HG02981 (cell line): ENCODE measurements around the gene WDR93.
"Not testable (repeated sequence)": the region's sequence is repeated elsewhere in the genome, so short reads cannot be mapped to it uniquely, and the experiment has no call there.

ENCODE experiments used
- ATAC-seq: cut with Tn5 transposase; IDR thresholded peaks from one replicate; pipeline ENCODE4 v1.9.1; 2021; ENCODE audit warnings: mild to moderate bottlenecking, moderate library complexity; ENCODE audit not compliant: unreplicated experiment

WDR93 gene

DNA sequence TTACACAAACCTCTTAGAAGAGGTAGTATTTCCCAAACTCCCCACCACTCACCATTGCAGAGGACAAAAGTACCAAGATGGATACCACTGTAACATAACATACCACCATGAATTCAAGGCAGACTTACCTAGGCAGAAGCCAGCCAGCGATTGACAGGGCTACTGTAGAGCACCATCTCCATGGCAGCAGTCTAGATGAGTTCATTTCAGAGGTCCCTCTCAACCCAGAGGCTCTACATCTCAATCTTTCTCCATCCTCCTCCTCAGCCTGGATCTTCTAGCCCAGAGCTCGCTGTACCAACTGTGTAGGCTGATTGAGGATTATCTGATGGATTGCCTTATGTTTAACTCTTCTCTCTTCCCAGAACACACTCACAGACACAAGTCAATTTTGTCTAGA, 9.5 kb upstream of the WDR93 start:
- no peak for ATAC-seq

DNA sequence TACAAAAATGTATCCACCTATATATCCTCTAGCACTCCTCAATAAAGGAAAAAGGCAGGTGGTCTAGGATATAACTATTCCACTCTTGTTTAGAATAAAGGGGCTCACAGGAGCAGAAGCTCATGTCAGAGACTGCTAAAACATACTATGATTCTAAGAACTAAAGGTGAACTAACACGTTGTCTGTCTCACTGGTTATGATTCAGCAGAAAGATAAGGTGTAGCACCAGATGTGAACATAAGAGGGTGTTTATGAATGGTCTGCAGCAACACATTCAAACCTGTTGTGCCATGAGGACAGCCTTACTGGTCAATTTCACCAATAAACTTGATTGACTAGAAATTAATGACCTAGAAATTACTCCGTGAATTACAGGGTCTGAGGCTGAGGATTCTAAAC, 4.6 kb upstream of the WDR93 start:
- ATAC-seq: no peak

- ATAC-seq: no peak
Observed at GRCh38 chr15:89686522-89686921, 4.1 kb upstream of the WDR93 start.

DNA sequence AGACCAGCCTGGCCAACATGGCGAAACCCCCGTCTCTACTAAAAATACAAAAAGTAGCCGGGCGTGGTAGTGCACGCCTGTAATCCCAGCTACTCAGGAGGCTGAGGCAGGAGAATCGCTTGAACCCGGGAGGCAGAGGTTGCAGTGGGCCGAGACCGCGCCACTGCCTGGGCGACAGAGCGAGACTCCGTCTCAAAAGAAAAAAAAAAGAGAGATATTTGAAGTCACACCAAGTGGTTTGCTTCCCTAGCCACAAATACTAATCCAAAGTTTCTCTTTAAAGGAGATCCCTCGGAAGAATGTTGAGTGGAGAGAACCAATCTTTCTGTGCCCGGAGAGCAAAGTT, 708 bp upstream of the WDR93 start:
- ATAC-seq: not testable (repeated sequence)

DNA sequence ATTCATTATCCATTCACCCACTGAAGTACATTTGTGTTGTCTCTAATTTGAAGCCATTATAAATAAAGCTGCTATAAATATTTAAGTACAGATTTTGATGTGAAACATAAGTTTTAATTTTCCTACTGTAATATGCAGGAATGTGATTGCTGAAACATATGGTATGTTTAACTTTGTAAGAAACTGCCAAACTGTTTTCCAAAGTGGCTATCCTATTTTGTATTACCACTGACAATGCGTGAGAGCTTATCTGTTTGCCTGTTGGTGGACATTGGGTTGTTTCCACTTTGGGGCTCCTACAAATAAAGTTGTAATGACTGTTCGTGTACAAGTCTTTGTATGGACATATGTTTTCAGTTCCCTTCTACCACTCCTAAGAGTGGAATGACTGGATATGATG, 2.5 kb downstream of the WDR93 start:
- no peak for ATAC-seq

- ATAC-seq: no peak
Observed at GRCh38 chr15:89693696-89694095, 3.1 kb downstream of the WDR93 start.

DNA sequence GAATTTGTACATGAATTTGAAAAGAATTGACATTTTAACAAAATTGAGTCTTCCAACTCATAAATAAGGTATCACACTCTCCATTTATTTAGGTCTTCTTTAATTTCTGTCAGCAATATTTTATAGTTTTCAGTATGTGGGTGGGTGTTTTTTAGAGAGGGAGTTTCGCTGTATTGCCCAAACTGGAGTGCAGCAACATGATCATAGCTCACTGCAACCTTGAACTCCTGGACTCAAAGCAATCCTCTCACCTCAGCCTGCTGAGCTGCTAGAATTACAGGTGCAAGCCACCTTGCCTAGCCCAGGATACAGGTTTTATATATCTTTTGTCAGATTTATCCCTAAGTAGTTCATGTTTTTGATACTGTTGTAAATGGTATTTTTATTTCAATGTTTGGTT, 4.6 kb downstream of the WDR93 start:
- ATAC-seq: no peak

GRCh38 chr15:89704411-89704810, 13.8 kb downstream of the WDR93 start:
- no peak for ATAC-seq

DNA sequence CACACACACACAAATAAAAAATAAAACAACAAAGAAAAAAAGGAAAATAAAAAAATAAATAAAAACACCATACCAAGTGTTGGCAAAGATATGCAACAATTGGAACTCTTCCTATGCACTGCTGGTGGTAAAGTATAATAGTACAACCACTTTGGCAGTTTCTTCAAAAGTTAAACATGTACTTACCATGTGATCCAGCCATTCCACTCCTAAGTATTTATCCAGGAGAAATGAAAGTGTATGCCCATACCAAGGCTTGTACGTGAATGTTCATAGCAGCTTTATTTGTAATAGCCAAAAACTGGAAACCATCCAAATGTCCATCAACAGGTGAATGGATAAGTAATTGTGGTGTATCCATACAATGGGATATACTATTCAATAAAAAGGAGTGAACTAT, 17.0 kb downstream of the WDR93 start:
- no peak for ATAC-seq

DNA sequence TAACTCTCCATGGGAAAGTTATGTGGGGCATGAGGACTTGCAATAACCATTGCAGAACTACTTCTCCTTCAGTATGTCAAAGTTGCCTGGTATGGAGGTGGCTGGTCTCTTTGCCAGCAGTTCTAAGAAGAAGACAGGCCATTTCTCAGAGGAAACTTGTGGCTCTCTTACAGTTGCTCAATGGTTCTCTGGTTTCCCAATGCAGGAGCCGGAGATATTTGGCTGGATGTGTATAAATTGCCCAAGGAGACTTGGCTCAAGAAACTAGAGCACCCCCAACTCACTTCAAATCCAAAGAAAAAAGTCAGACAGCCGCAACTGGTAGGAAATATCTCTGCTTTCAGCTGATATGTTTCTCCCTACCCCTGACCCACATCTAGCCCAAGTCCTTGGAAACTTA, 24.2 kb downstream of the WDR93 start:
- ATAC-seq: no peak

GRCh38 chr15:89723031-89723430, 32.4 kb downstream of the WDR93 start:
- ATAC-seq: no peak

- no peak for ATAC-seq
Observed at GRCh38 chr15:89724621-89725020, 34.0 kb downstream of the WDR93 start.

GRCh38 chr15:89725064-89725463, 34.5 kb downstream of the WDR93 start:
- no peak for ATAC-seq

DNA sequence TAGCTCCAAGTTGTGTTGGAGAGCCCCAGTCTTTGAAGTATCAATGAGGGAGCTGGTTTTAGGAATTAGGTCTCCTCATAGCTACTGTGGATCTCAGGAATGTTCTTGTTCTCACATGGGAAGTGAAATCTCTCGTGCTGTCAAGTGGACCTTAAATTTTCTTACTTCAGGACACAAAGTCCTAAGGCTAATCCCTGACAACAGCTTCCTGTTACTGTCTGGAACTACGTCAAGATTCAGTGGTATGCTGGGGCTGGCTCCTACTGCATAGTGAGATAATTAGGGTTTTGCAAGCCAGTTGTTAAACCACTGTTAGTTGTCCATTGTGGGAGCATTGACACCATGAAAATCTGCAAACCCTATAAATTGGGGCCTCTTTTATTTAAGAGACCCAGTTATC, 37.6 kb downstream of the WDR93 start:
- no peak for ATAC-seq

GRCh38 chr15:89731275-89731674, 40.7 kb downstream of the WDR93 start:
- ATAC-seq: no peak

GRCh38 chr15:89732451-89733172, 42.0 kb downstream of the WDR93 start:
- ATAC-seq: no peak

- no peak for ATAC-seq
Observed at GRCh38 chr15:89735773-89736172, 45.2 kb downstream of the WDR93 start.

- ATAC-seq: peak; percentile 87
Observed at GRCh38 chr15:89740137-89740536, 49.5 kb downstream of the WDR93 start.

GRCh38 chr15:89743011-89743410, 52.4 kb downstream of the WDR93 start:
- no peak for ATAC-seq

DNA sequence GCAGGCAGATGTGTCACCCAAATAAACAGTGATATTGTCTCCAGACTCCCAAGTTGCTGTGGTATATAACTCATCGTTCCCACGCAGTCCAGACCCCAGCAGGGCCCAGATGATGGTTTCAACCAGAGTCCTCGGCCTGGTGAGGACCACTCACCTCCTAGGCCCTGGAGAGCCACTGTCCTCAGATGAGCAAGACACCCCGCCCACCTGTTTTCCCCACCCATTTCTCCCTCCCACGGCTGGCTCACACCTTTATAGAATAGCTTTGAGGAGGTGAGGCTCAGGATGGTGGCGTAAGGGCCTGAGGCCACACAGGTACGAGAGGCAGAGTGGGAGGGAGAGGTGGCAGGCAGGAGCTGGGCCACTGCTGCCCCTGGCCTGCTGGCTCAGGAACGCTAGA, 53.0 kb downstream of the WDR93 start:
- no peak for ATAC-seq

DNA sequence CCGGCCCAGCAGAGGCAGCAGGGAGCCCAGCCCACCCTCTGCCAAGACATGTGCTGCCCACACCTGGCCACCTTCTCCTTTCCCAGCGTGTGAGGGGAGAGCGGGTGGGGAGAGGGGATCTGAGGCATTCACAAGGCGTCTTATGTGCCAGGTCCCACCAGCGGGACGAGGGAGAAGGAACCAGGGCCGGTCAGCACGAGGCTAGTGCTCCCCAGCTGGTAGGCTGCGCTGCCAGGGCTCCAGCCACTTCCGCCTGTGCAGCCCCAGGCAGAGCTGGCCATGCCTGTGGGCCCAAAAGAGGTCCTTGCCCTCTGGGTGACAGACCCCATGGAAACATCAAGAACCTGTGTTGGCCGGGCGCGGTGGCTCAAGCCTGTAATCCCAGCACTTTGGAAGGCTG, 54.5 kb downstream of the WDR93 start:
- ATAC-seq: no peak

DNA sequence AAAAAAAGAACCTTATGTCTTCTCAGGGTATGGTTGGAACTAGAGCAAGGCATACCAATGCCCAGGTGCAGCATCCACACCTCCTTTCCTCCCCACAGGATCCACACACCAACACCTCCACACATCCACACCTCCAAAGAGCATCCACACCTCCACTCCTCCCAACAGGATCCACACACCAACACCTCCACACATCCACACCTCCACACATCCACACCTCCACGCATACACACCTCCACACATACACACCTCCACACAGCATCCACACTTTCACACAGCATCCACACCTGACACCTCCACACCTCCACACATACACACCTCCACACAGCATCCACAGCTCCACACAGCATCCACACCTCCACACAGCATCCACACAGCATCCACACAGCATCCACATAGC, 55.2 kb downstream of the WDR93 start:
- ATAC-seq: no peak

GRCh38 chr15:89746386-89746780, 55.8 kb downstream of the WDR93 start:
- ATAC-seq: no peak
